ENCODE data around the gene MRPL27. TPM values are rescaled to one million over a fixed set of nuclear protein-coding genes. Genes with fewer than 3 reads are reported as not detected.

The MRPL27 gene
- total RNA-seq, 4 donors from 2014 or later = 48.9 to 71.0 (median 61.7) TPM

GRCh38 chr17:50322271-50322670 lies 50.7 kb downstream of the MRPL27 start:
- TF ChIP-seq CTCF (IDR thresholded peaks at IDR 0.05) = no peak
- no peak for ATAC-seq (ENCODE audit: low FRiP score)
- DNase-seq (ENCODE audit: low spot score) = no peak

GRCh38 chr17:50319306-50320004 lies 53.5 kb downstream of the MRPL27 start:
- ATAC-seq (ENCODE audit: low FRiP score) (no peak), DNase-seq (ENCODE audit: low spot score) (no peak)
- no peak for TF ChIP-seq CTCF (IDR thresholded peaks at IDR 0.05)

- ATAC-seq (ENCODE audit: low FRiP score) = no peak
- DNase-seq (ENCODE audit: low spot score) = no peak
- no peak for TF ChIP-seq CTCF (IDR thresholded peaks at IDR 0.05)
Measured at GRCh38 chr17:50318501-50319285, 54.3 kb downstream of the MRPL27 start.

Small RNA genes within 50 kb of the gene (small RNA-seq; reads per million reads assigned to genes)
- not detected for gene RF00019

Other genes with a start within 250 kb of the MRPL27 start
- gene SAMD14, start 243.0 kb downstream of the MRPL27 start, total RNA-seq = under 1 TPM in 2 of 4 donors, not detected in 2; 0.12 to 0.44 TPM
- 10 to 100 TPM; 16.6 to 38.0 (median 25.6) TPM for gene PPP1R9B, start 222.5 kb downstream of the MRPL27 start, total RNA-seq
- 1 to 10 TPM in 3 of 4 donors, not detected in 1; 1.1 to 4.9 (median 2.6) TPM for gene SGCA, start 207.2 kb downstream of the MRPL27 start, total RNA-seq
- 10 to 100 TPM; 21.2 to 57.9 (median 43.6) TPM for gene COL1A1, start 171.6 kb downstream of the MRPL27 start, total RNA-seq
- gene TMEM92, start 98.7 kb downstream of the MRPL27 start, total RNA-seq = under 1 TPM in 1 of 4 donors, not detected in 3; 0.93 TPM
- gene XYLT2, start 27.1 kb downstream of the MRPL27 start, total RNA-seq = 10 to 100 TPM in 3 of 4 donors, 1 to 10 TPM in 1; 8.4 to 23.2 (median 16.5) TPM
- 1 to 10 TPM in 1 of 4 donors, not detected in 3; 1.1 TPM for gene EME1, start within 50 bp of the MRPL27 start, total RNA-seq
- gene LRRC59, start 24.3 kb upstream of the MRPL27 start, total RNA-seq = 100 to 1,000 TPM in 3 of 4 donors, 10 to 100 TPM in 1; 53.6 to 193 (median 102) TPM
- 100 to 1,000 TPM in 1 of 4 donors, 10 to 100 TPM in 3; 36.6 to 140 (median 65.3) TPM for gene ACSF2, start 53.0 kb upstream of the MRPL27 start, total RNA-seq
- gene CHAD, start 95.7 kb upstream of the MRPL27 start, total RNA-seq = not detected
- 10 to 100 TPM; 18.7 to 25.9 (median 23.4) TPM for gene RSAD1, start 105.7 kb upstream of the MRPL27 start, total RNA-seq
- gene MYCBPAP, start 135.3 kb upstream of the MRPL27 start, total RNA-seq = 1 to 10 TPM in 2 of 4 donors, under 1 TPM in 1, not detected in 1; 0.36 to 1.9 (median 1.0) TPM
- gene EPN3, start 159.6 kb upstream of the MRPL27 start, total RNA-seq = not detected
- 10 to 100 TPM; 42.8 to 65.1 (median 49.4) TPM for gene SPATA20, start 174.0 kb upstream of the MRPL27 start, total RNA-seq
- gene CACNA1G, start 187.5 kb upstream of the MRPL27 start, total RNA-seq = 1 to 10 TPM in 2 of 4 donors, under 1 TPM in 2; 0.32 to 3.8 (median 1.2) TPM